HCT116 (cell line): ENCODE data around the gene USP15. TPM values are rescaled to one million over a fixed set of nuclear protein-coding genes. Genes with fewer than 3 reads are reported as not detected.

ENCODE experiments used
- ATAC-seq: fragments of 200-7000 bp; cut with Tn5 transposase; 2 replicates; pipeline ENCODE4 v1.9.1; 2020; ENCODE audit warnings: mild to moderate bottlenecking, moderate library complexity
- BruUV-seq: library from RNA; stranded (reverse); fragments of 400-500 nt; replicated peaks from 2 replicates; lab custom pipeline; 2021; lab: Mats Ljungman, UMichigan
- CTCF ChIA-PET: fragments of 300-600 bp; sonication (Branson Sonifier 250); formaldehyde crosslinking; loops from one replicate; lab custom pipeline; 2021; ENCODE audit warnings: antibody characterized with exemption; lab: Charles Lee
- POLR2A ChIA-PET: fragments of 300-600, 350-600 bp; sonication (Branson Sonifier 250); formaldehyde crosslinking; loops from one replicate; lab custom pipeline; 2021; ENCODE audit warnings: antibody characterized with exemption; lab: Charles Lee
- RAD21 ChIA-PET, 2 experiments: fragments of 300-600 bp; sonication (Branson Sonifier 250); formaldehyde crosslinking; loops; one replicate each; lab custom pipeline; 2023; ENCODE audit warnings: low total read pairs in 2 of 2; ENCODE audit not compliant: uncharacterized antibody in 2 of 2, unreplicated experiment in 2 of 2, low non-redundant PET in 1 of 2; lab: Charles Lee
- DNase-seq: peaks from one replicate; pipeline ENCODE4 v3.0.0-alpha.2; 2010; ENCODE audit warnings: low read depth, low spot score
- H2AFZ ChIP-seq: fragments of 200-600 bp; shearing (Covaris generic), sonication (generic); 2 replicates; pipeline ENCODE4 v1.6.1; 2017; ENCODE audit warnings: low read depth, mixed run types, mixed read lengths, antibody characterized with exemption, low read length; ENCODE audit not compliant: poor library complexity, severe bottlenecking
- H3K27ac ChIP-seq: 2 replicates; pipeline ENCODE4 v1.5.1; 2012; ENCODE audit warnings: low read depth, low read length
- H3K27me3 ChIP-seq: fragments of 200-600 bp; sonication (generic); 2 replicates; pipeline ENCODE4 v1.6.1; 2016; ENCODE audit warnings: mixed run types, low read length, mixed read lengths; ENCODE audit not compliant: insufficient read depth
- H3K36me3 ChIP-seq, 2 experiments: fragments of 200-500 bp in 1 of 2; fragments of 200-600 bp in 1 of 2; sonication (Bioruptor generic) in 1 of 2; sonication (generic) in 1 of 2; 2 replicates each; pipeline versions ENCODE4 v1.5.1 to v1.6.1; 2014 to 2016; ENCODE audit warnings: low read length in 2 of 2, inconsistent platforms in 1 of 2, mixed read lengths in 1 of 2, mixed run types in 1 of 2; ENCODE audit not compliant: insufficient read depth in 2 of 2, control insufficient read depth in 1 of 2
- H3K4me1 ChIP-seq, 2 experiments: fragments of 200-600 bp in 1 of 2; sonication (generic) in 1 of 2; 2 replicates each; pipeline versions ENCODE4 v1.5.1 to v1.6.1; 2012 to 2017; ENCODE audit warnings: low read length in 2 of 2, inconsistent platforms in 1 of 2, mild to moderate bottlenecking in 1 of 2, mixed read lengths in 1 of 2, mixed run types in 1 of 2, moderate library complexity in 1 of 2; ENCODE audit not compliant: insufficient read depth in 2 of 2, control insufficient read depth in 1 of 2
- H3K4me2 ChIP-seq: fragments of 200-600 bp; sonication (generic); 2 replicates; pipeline ENCODE4 v1.6.1; 2017; ENCODE audit warnings: mixed run types, low read length, mixed read lengths
- H3K4me3 ChIP-seq, 2 experiments: fragments of 200-600 bp in 1 of 2; sonication (generic) in 1 of 2; replicated peaks in 1 of 2; 2 replicates each; pipeline ENCODE4 v1.5.1; 2011 to 2016; ENCODE audit warnings: low read length in 2 of 2, control low read depth in 1 of 2, low read depth in 1 of 2, mild to moderate bottlenecking in 1 of 2, mixed read lengths in 1 of 2, mixed run types in 1 of 2
- H3K79me2 ChIP-seq: fragments of 200-600 bp; sonication (generic); 2 replicates; pipeline ENCODE4 v1.6.1; 2017; ENCODE audit warnings: mild to moderate bottlenecking, mixed run types, low read length, moderate library complexity, mixed read lengths; ENCODE audit not compliant: insufficient read depth
- H3K9ac ChIP-seq: fragments of 200-600 bp; sonication (generic); 2 replicates; pipeline ENCODE4 v1.6.1; 2016; ENCODE audit warnings: low read length, mixed read lengths
- H3K9me2 ChIP-seq: fragments of 200-600 bp; sonication (generic), shearing (Covaris generic); 2 replicates; pipeline ENCODE4 v1.6.1; 2017; ENCODE audit warnings: mixed run types, mild to moderate bottlenecking, moderate library complexity; ENCODE audit not compliant: insufficient read depth
- H3K9me3 ChIP-seq, 2 experiments: fragments of 200-500 bp in 1 of 2; fragments of 200-600 bp in 1 of 2; sonication (Bioruptor generic) in 1 of 2; sonication (generic) in 1 of 2; 2 replicates each; pipeline ENCODE4 v1.6.1; 2014 to 2017; ENCODE audit warnings: low read length in 2 of 2, mixed read lengths in 2 of 2, inconsistent platforms in 1 of 2, low read depth in 1 of 2, mild to moderate bottlenecking in 1 of 2, mixed run types in 1 of 2, moderate library complexity in 1 of 2; ENCODE audit not compliant: control insufficient read depth in 1 of 2, insufficient read depth in 1 of 2
- H4K20me1 ChIP-seq: fragments of 200-600 bp; sonication (generic), shearing (Covaris generic); 2 replicates; pipeline ENCODE4 v1.6.1; 2017; ENCODE audit warnings: mixed run types, mild to moderate bottlenecking, moderate library complexity; ENCODE audit not compliant: insufficient read depth
- ATF3 ChIP-seq: IDR thresholded peaks from 2 replicates; pipeline ENCODE4 v1.6.1; 2012
- ELF1 ChIP-seq: IDR thresholded peaks from 2 replicates; pipeline ENCODE4 v1.6.1; 2012; ENCODE audit warnings: low read depth, borderline replicate concordance
- FOSL1 ChIP-seq: IDR thresholded peaks from 2 replicates; pipeline ENCODE4 v1.6.1; 2012; ENCODE audit warnings: low read depth
- MAX ChIP-seq: IDR thresholded peaks from 2 replicates; pipeline ENCODE4 v1.6.1; 2012
- POLR2AphosphoS5 ChIP-seq: IDR thresholded peaks from 2 replicates; pipeline ENCODE4 v1.6.1; 2011; ENCODE audit warnings: mild to moderate bottlenecking, low read depth, low read length, moderate library complexity
- RAD21 ChIP-seq: IDR thresholded peaks from 2 replicates; pipeline ENCODE4 v1.6.1; 2012; ENCODE audit warnings: low read depth, mild to moderate bottlenecking
- SP1 ChIP-seq: IDR thresholded peaks from 2 replicates; pipeline ENCODE4 v1.6.1; 2012; ENCODE audit warnings: low read depth
- TCF7L2 ChIP-seq: IDR thresholded peaks from 2 replicates; pipeline ENCODE4 v1.7.0; 2011; ENCODE audit warnings: borderline replicate concordance, inconsistent platforms; ENCODE audit not compliant: insufficient read depth, insufficient read length; ENCODE audit errors: extremely low read depth
- ZBTB33 ChIP-seq: IDR thresholded peaks from 2 replicates; pipeline ENCODE4 v1.6.1; 2011; ENCODE audit warnings: mild to moderate bottlenecking, low read length, moderate library complexity; ENCODE audit not compliant: insufficient replicate concordance; ENCODE audit errors: extremely low read depth
- intact Hi-C: fragments of 100-400 bp; cut with micrococcal nuclease; formaldehyde crosslinking; loops from 2 replicates; pipeline ENCODE4 v1.10.0; 2022
- total RNA-seq: library from RNA; stranded (reverse); gene quantifications from one replicate; pipeline ENCODE4 v1.2.1, GENCODE V29; 2021; ENCODE audit not compliant: unreplicated experiment

Gene USP15
- total RNA-seq, 1 experiment from 2014 or later, result 49.5 TPM

DNA sequence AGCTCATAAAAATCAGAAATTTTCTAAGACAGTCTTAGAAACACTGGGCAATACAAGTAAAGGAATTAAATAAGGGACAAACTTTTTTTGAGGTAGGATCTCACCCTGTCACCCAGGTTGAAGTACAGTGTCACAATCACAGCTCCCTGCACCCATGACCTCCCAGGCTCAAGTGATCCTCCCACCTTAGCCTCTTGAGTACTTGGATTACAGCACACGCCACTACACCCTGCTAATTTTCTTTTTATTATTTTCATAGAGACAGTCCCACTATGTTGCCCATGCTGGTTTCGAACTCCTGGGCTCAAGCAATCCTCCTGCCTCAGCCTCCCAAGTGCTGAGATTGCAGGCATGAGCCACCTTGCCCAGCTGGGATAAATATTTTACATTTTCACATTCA is 90.3 kb downstream of the USP15 start:
- Histone ChIP-seq H2AFZ (no peak overlapping the region), H3K4me2 (no peak overlapping the region), H3K36me3 (no peaks in the 10 kb centered on the region), H3K27me3 (no peaks in the 10 kb centered on the region), H3K4me1 (no peaks in the 10 kb centered on the region), H3K9me3 (no peaks in the 10 kb centered on the region), H3K9me2 (no peaks in the 10 kb centered on the region; the same call in 1 of the 2 replicates), H4K20me1 (no peaks in the 10 kb centered on the region; the same call in 1 of the 2 replicates), H3K4me3 (no peak overlapping the region), H3K79me2 (peaks cover 5% of the 10 kb centered on the region; the same call in 1 of the 2 replicates), H3K27ac (no peak overlapping the region), H3K9ac (no peak overlapping the region)
- no TSS peak for BruUV-seq
- ATAC-seq (no peak), DNase-seq (no peak)
- intact Hi-C loops, result no loop called here
- TF ChIP-seq ZBTB33, result no peak
- TF ChIP-seq MAX, result no peak
- no peak for TF ChIP-seq RAD21
- no peak for TF ChIP-seq FOSL1
- TF ChIP-seq ATF3, result no peak
- TF ChIP-seq ELF1, result no peak
- TF ChIP-seq TCF7L2, result no peak
- no peak for TF ChIP-seq POLR2AphosphoS5
- no peak for TF ChIP-seq SP1
- RAD21 ChIA-PET, result no interaction called here
- CTCF ChIA-PET, result no interaction called here
- POLR2A ChIA-PET, result no interaction called here
